ENCODE data around the gene VEZF1.

- TF ChIP-seq EP300 (IDR thresholded peaks at IDR 0.05) (no peak), CTCF (IDR thresholded peaks at IDR 0.05) (no peak), POLR2A (IDR thresholded peaks at IDR 0.05) (no peak)
These were observed 22.2 kb upstream of the VEZF1 start for GRCh38 chr17:58010067-58010799.

Data from ovary (tissue), 3 donors.